PC-9 (cell line): ENCODE data around the gene NQO2.

Experiments used
- EZH2 ChIP-seq: fragments of 200-600 bp; sonication (generic); IDR thresholded peaks from 2 replicates; pipeline ENCODE4 v1.8.0; 2017; ENCODE audit warnings: antibody characterized with exemption, low read depth
- TF ChIP-seq, protein P1 (sequence below): fragments of 200-600 bp; sonication (generic); conservative IDR thresholded peaks from 2 replicates; pipeline ENCODE4 v1.6.1; 2017; ENCODE audit warnings: mixed run types, antibody characterized with exemption, mild to moderate bottlenecking, moderate library complexity

DNA sequence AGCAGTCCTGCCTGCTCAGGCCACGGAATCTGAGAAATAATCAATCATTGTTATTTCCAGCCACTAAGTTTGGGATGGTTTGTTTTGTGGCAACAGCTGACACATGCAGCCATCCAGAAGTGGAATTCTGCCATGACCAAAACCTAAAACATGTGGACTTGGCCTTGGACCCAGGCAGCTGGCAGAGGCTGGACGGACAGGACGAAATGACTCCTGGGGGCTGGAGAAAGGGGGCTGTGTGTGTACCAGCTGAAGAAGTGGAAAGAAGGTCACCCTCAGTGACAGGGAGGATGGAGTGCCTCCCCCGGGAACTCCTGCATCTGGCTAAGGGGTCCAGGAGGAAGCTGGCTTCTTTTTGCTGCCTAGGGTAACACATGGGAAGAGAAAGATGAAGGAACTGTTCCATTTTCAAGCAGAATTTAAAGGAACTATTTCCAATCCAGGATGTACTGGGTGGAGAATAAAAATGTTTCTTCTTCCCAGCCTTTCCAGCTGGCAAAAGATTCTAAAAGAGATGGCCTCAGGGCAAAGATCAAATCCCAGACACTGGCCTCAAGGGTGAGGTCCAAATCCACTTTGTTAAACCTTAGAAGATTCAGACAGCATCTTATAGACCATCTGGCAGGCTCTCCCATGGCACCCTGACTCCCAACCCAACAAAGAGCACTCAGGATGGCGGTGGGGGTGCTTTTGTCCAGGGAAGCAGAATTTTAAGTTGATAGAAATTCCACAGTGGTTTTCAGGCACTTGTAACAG is 42.6 kb upstream of the NQO2 start:
- TF ChIP-seq, protein P1, sequence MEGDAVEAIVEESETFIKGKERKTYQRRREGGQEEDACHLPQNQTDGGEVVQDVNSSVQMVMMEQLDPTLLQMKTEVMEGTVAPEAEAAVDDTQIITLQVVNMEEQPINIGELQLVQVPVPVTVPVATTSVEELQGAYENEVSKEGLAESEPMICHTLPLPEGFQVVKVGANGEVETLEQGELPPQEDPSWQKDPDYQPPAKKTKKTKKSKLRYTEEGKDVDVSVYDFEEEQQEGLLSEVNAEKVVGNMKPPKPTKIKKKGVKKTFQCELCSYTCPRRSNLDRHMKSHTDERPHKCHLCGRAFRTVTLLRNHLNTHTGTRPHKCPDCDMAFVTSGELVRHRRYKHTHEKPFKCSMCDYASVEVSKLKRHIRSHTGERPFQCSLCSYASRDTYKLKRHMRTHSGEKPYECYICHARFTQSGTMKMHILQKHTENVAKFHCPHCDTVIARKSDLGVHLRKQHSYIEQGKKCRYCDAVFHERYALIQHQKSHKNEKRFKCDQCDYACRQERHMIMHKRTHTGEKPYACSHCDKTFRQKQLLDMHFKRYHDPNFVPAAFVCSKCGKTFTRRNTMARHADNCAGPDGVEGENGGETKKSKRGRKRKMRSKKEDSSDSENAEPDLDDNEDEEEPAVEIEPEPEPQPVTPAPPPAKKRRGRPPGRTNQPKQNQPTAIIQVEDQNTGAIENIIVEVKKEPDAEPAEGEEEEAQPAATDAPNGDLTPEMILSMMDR = no peak
- no peak for TF ChIP-seq EZH2
